ENCODE results near the gene KYNU. TPM values are rescaled to one million over a fixed set of nuclear protein-coding genes. Genes with fewer than 3 reads are reported as not detected.

Gene KYNU
- total and polyA plus RNA-seq, 10 of the 15 experiments (the other 5 are each of a cell fraction or from before 2014, with no cell fraction given) = 31.3 to 101 (median 38.3) TPM

- TF ChIP-seq, protein P1, sequence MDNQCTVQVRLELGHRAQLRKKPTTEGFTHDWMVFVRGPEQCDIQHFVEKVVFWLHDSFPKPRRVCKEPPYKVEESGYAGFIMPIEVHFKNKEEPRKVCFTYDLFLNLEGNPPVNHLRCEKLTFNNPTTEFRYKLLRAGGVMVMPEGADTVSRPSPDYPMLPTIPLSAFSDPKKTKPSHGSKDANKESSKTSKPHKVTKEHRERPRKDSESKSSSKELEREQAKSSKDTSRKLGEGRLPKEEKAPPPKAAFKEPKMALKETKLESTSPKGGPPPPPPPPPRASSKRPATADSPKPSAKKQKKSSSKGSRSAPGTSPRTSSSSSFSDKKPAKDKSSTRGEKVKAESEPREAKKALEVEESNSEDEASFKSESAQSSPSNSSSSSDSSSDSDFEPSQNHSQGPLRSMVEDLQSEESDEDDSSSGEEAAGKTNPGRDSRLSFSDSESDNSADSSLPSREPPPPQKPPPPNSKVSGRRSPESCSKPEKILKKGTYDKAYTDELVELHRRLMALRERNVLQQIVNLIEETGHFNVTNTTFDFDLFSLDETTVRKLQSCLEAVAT (IDR thresholded peaks at IDR 0.05) = peak; percentile 49
- TF ChIP-seq CBFB (IDR thresholded peaks at IDR 0.05; ENCODE audit: low read depth) (no peak), USF1 (IDR thresholded peaks at IDR 0.05; ENCODE audit: borderline replicate concordance, extremely low read length, insufficient read depth, low read depth, low read length) (no peak), STAT3 (IDR thresholded peaks at IDR 0.05; ENCODE audit: low read depth, low read length) (no peak), E2F4 (IDR thresholded peaks at IDR 0.05; ENCODE audit: low read depth, low read length) (no peak), GABPA (IDR thresholded peaks at IDR 0.05; ENCODE audit: low read depth) (no peak), CEBPB (IDR thresholded peaks at IDR 0.05; ENCODE audit: borderline replicate concordance in 1 of 2, low read depth in 2 of 2, low read length in 2 of 2) (no peak), ATF2 (IDR thresholded peaks at IDR 0.05; ENCODE audit: low read length) (0 out of 2 replicates have a peak, but pooled peaks have one; percentile 8), SREBF1 (IDR thresholded peaks at IDR 0.05; ENCODE audit: low read length) (no peak), SIN3A (IDR thresholded peaks at IDR 0.05; ENCODE audit: low read depth, low read length) (no peak), USF2 (IDR thresholded peaks at IDR 0.05; ENCODE audit: borderline replicate concordance, low read depth, low read length) (no peak), YY1 (IDR thresholded peaks at IDR 0.05; ENCODE audit: low read depth, low read length) (peak; percentile 86), NRF1 (conservative IDR thresholded peaks at IDR 0.05; ENCODE audit: low read depth, low read length) (no peak), SPI1 (IDR thresholded peaks at IDR 0.05; ENCODE audit: borderline replicate concordance, insufficient read depth, low read depth, low read length) (peak; percentile 63)
- TF ChIP-seq, protein P2, sequence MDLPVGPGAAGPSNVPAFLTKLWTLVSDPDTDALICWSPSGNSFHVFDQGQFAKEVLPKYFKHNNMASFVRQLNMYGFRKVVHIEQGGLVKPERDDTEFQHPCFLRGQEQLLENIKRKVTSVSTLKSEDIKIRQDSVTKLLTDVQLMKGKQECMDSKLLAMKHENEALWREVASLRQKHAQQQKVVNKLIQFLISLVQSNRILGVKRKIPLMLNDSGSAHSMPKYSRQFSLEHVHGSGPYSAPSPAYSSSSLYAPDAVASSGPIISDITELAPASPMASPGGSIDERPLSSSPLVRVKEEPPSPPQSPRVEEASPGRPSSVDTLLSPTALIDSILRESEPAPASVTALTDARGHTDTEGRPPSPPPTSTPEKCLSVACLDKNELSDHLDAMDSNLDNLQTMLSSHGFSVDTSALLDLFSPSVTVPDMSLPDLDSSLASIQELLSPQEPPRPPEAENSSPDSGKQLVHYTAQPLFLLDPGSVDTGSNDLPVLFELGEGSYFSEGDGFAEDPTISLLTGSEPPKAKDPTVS (IDR thresholded peaks at IDR 0.05; ENCODE audit: low read depth, low read length) = no peak
- TF ChIP-seq, protein P3, sequence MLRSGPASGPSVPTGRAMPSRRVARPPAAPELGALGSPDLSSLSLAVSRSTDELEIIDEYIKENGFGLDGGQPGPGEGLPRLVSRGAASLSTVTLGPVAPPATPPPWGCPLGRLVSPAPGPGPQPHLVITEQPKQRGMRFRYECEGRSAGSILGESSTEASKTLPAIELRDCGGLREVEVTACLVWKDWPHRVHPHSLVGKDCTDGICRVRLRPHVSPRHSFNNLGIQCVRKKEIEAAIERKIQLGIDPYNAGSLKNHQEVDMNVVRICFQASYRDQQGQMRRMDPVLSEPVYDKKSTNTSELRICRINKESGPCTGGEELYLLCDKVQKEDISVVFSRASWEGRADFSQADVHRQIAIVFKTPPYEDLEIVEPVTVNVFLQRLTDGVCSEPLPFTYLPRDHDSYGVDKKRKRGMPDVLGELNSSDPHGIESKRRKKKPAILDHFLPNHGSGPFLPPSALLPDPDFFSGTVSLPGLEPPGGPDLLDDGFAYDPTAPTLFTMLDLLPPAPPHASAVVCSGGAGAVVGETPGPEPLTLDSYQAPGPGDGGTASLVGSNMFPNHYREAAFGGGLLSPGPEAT (IDR thresholded peaks at IDR 0.05; ENCODE audit: low read depth) = no peak
Observed at GRCh38 chr2:142877216-142877838, at the start of gene KYNU (continued).
